ENCODE results near the gene RNF135.
"Not testable (repeated sequence)": the region's sequence is repeated elsewhere in the genome, so short reads cannot be mapped to it uniquely, and the experiment has no call there.

The RNF135 gene

GRCh38 chr17:31003225-31003866 lies 32.5 kb downstream of the RNF135 start:
- DNase-seq, result no peak

DNA sequence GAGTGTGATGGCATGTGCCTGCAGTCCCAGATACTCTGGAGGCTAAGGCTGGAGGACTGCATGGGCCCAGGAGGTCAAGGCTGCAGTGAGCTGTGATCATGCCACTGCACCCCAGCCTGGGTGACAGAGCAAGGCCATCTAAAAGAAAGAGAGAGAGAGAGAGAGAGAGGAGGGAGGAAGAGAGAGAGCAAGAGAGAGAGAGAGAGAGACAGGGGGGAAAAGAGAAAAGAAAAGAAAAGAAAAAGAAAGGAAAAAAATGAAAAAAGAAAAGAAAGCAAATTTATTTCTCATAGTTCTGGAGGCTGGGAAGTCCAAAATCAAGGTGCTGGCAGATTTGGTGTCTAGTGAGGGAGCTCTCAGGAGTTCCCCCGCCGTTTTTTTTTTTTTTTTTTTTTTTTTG lies 33.3 kb downstream of the RNF135 start:
- DNase-seq, result no peak

DNA sequence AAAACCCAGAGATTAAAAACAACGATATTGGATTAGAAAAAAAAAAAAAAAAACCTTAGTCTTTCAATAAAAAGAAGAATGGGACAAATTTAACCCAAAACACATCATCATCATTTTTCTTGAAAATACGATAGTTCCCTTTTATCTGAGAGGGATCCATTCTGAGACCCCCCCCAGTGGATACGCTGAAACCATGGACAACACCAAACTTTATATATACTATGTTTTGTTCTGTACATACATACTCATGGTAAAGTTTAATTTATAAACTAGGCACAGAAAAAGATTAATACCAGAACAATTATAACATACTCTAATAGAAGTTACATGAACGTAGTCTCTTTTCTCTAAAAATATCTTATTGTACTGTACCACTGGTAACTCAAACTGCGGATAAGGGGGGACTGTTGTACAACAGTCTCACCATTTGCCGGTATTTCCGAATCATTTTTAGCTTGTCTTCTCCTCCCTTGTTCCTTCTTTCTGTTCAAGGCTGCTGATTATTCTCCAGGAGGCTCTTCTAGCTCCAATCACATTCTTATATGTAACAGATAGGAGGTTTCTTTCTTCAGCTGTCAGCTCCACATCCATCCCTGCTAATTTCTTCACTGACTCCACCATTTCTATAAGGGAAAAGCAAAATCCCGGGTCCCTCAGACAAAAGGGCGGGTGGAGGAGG lies 37.0 kb downstream of the RNF135 start:
- DNase-seq, result no peak

GRCh38 chr17:31008374-31009041 lies 37.7 kb downstream of the RNF135 start:
- DNase-seq, result peak; percentile 37 to 54

- DNase-seq, result peak in 1 of 2 donors; percentile 20
Measured at GRCh38 chr17:31009042-31009702, 38.3 kb downstream of the RNF135 start.

GRCh38 chr17:31010014-31010413 lies 39.2 kb downstream of the RNF135 start:
- not testable (repeated sequence) for DNase-seq

DNA sequence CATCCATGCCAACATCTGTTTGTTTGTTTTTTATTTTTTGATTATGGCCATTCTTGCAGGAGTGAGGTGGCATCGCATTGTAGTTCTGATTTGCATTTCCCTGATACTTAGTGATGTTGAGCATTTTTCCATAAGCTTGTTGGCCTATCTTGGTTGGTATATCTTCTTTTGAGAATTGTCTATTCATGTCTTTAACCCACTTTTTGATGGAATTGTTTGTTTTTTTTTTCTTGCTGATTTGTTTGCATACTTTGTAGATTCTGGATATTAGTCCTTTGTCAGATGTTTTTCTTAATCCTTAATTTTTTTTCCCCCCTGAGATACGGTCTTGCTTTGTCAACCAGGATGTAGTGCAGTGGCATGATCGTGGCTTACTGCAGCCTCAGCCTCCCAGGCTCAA lies 43.0 kb downstream of the RNF135 start:
- DNase-seq, result no peak

DNA sequence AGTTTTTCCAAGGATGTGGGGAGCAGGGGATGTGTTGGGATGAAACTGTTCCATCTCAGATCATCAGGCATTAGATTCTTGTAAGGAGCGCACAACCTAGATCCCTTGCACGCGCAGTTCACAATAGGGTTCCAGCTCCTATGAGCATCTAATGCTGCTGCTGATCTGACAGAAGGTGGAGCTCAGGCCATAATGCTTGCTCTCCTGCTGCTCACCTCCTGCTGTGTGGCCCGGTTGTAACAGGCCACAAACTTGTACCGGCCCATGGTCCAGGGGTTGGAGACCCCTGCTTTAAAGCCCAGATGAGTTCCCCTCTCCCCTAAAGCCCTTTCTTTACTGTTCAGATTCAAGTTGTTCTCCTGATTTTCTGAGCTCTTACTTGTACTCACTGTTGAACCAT lies 44.8 kb downstream of the RNF135 start:
- no peak for DNase-seq

DNA sequence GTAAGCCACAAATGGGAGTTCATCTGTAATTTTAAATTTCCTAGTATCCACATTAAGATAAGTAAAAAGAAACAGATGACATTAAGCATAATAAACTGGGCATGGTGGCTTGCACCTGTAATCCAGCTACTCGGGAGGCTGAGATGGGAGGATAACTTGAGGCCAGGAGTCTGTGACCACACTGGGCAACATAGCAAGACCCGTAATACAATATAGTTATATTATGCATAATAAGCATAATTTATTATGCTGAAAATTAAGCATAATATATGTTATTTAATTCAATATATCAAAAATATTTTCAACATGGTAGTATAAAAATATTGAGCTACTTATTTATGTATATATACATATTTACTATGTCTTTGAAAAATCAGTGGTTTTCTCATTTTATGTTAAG lies 48.2 kb downstream of the RNF135 start:
- no peak for DNase-seq

GRCh38 chr17:31023171-31023570 lies 52.3 kb downstream of the RNF135 start:
- DNase-seq, result not testable (repeated sequence)

- DNase-seq, result no peak
Measured at GRCh38 chr17:31031841-31032240, 61.0 kb downstream of the RNF135 start.

DNA sequence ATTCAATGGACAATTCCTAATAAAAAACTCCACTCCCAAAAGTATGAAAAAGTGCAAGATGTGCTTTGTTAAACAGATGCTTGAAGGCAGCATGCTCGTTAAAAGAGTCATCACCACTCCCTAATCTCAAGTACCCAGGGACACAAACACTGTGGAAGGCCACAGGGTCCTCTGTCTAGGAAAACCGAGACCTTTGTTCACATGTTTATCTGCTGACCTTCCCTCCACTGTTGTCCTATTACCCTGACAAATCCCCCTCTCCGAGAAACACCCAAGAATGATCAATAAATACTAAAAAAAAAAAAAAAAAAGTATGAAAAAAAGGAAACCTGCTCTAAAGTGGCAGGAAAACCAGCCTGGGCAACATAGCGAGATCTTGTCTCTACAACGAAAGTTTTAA lies 64.8 kb downstream of the RNF135 start:
- DNase-seq, result not testable (repeated sequence)

- DNase-seq, result not testable (repeated sequence)
Measured at GRCh38 chr17:31040837-31041236, 70.0 kb downstream of the RNF135 start.

DNA sequence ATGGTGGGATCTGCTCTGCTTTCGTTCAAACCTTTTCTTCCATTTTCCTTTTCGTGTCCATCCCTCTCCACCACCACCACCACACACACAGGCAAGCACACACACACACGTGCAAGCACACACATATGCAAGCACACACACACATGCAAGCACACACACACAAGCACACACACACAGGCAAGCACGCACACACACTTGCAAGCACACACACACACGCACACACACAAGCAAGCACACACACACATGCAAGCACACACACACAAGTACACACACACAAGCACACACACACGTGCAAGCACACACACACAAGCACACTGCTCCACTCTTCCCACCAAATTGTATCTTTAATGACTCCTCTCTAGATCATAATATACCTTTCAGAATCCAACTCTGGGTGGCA lies 71.5 kb downstream of the RNF135 start:
- not testable (repeated sequence) for DNase-seq

GRCh38 chr17:31046856-31047425 lies 76.1 kb downstream of the RNF135 start:
- DNase-seq, result not testable (repeated sequence)

- DNase-seq, result no peak
Measured at GRCh38 chr17:31048142-31048541, 77.3 kb downstream of the RNF135 start.

DNA sequence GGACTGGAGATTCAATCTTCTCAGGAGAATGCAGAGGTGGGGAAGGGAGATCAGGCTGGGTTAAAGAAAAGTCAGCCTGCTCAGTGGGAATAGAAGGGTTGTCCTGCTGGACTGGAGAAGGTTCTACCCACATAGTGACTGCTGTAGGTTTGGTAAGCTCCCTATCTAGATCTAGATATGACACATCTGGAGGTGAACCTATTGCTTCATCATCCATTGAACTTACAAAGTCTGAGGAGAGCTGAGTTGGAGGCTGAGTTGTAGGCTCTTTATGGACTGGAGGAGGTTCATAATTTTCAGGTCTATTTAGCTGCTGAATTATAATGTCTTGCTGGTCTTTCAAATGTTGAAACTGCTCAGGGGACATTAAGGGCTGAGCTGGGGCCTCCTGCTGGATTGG lies 77.9 kb downstream of the RNF135 start:
- DNase-seq, result no peak

Data from CD4-positive, alpha-beta T cell treated with Interleukin-4 for 1 hour (primary cell).